ENCODE results near the gene CLEC19A. TPM values are rescaled to one million over a fixed set of nuclear protein-coding genes. Genes with fewer than 3 reads are reported as not detected.

Gene CLEC19A
- total RNA-seq, 1 experiment from 2014 or later, result 0.09 TPM

GRCh38 chr16:19274165-19274797, 11.2 kb upstream of the CLEC19A start:
- H3K27me3 Mint-ChIP-seq (ENCODE audit: low read depth), result no peaks in the 10 kb centered on the region
- no peak overlapping the region for H3K4me3 Mint-ChIP-seq
- no peak overlapping the region for H3K27ac Mint-ChIP-seq
- ATAC-seq (no peak), DNase-seq (ENCODE audit: low spot score) (no peak)
- H3K4me1 Mint-ChIP-seq, result peaks cover 8% of the 10 kb centered on the region
- CTCF ChIA-PET, result no interaction called here
- H3K36me3 Mint-ChIP-seq, result peaks cover under 1% of the 10 kb centered on the region; the same call in 1 of the 2 replicates
- no peak for TF ChIP-seq ZNF425 (CRISPR knock-in tag; conservative IDR thresholded peaks at IDR 0.05)
- POLR2A ChIA-PET, result no interaction called here
- H3K9me3 Mint-ChIP-seq, result peaks cover 12% of the 10 kb centered on the region

GRCh38 chr16:19278403-19278802, 7.1 kb upstream of the CLEC19A start:
- TF ChIP-seq STAT6 (CRISPR knock-in tag; conservative IDR thresholded peaks at IDR 0.05; ENCODE audit: low read depth) (no peak), JUN (CRISPR knock-in tag; IDR thresholded peaks at IDR 0.05) (no peak), HMGA2 (CRISPR knock-in tag; IDR thresholded peaks at IDR 0.05) (no peak), ZBTB43 (CRISPR knock-in tag; IDR thresholded peaks at IDR 0.05) (no peak), ATF6 (CRISPR knock-in tag; IDR thresholded peaks at IDR 0.05) (no peak), EMX1 (CRISPR knock-in tag; IDR thresholded peaks at IDR 0.05) (no peak), GABPB1 (CRISPR knock-in tag; IDR thresholded peaks at IDR 0.05) (no peak), ATF2 (CRISPR knock-in tag; IDR thresholded peaks at IDR 0.05; ENCODE audit: borderline replicate concordance, low read depth) (no peak), ZBTB21 (CRISPR knock-in tag; IDR thresholded peaks at IDR 0.05; ENCODE audit: borderline replicate concordance) (no peak), ZSCAN18 (CRISPR knock-in tag; IDR thresholded peaks at IDR 0.05) (no peak), FOXP1 (CRISPR knock-in tag; IDR thresholded peaks at IDR 0.05; ENCODE audit: borderline replicate concordance) (no peak)
- ATAC-seq (no peak), DNase-seq (ENCODE audit: low spot score) (no peak)
- Mint-ChIP-seq H3K36me3 (no peaks in the 10 kb centered on the region), H3K9me3 (peaks cover 19% of the 10 kb centered on the region), H3K4me1 (peaks cover 12% of the 10 kb centered on the region), H3K27me3 (ENCODE audit: low read depth) (no peaks in the 10 kb centered on the region), H3K4me3 (no peak overlapping the region), H3K27ac (no peak overlapping the region)
- POLR2A ChIA-PET, result no interaction called here
- CTCF ChIA-PET, result no interaction called here
